ENCODE measurements around the gene TRIM33. TPM values are rescaled to one million over a fixed set of nuclear protein-coding genes. Genes with fewer than 3 reads are reported as not detected.
A peak's percentile ranks its signal among the peaks of the same experiment; 100 is the strongest.

Gene TRIM33
- total RNA-seq, 3 donors from 2014 or later (not counting 1 experiment from before 2014, with no cell fraction given): 70.6 to 91.5 (median 86.1) TPM

DNA sequence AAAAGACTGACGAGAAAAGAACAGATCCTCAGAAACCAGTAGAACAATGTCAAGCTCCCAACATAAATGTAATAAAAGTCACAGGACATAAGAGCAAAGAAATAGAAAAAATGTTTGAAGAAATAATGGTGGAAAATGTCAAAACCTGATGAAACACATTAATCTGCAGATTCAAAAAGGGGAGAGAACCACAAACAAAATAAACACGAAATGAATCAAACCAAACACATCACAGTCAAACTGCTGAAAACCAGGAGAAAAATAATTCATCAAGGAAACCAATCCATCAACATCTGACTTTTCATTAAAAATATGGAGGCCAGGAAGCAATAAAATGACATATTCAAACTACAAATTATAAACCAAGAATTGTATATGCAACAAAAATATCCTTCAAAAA lies 31.9 kb downstream of the TRIM33 start:
- Mint-ChIP-seq H3K9me3 (peaks cover 0 to 4% of the 10 kb centered on the region in 2 donors), H3K4me1 (peaks cover 70 to 74% of the 10 kb centered on the region in 2 donors), H3K4me3 (peak overlapping the region; percentile 49), H3K27me3 (ENCODE audit: low read depth in 2 of 2) (no peaks in the 10 kb centered on the region), H3K36me3 (no peaks in the 10 kb centered on the region), H3K27ac (peak overlapping the region; percentile 56 to 63)
- ATAC-seq: no peak
- Histone ChIP-seq H3K27me3 (ENCODE audit: control insufficient read depth, insufficient read depth, low read length) (no peaks in the 10 kb centered on the region), H3K27ac (ENCODE audit: low read length) (no peak overlapping the region), H3K4me1 (ENCODE audit: control insufficient read depth, insufficient read depth, low read length) (peaks cover 14% of the 10 kb centered on the region), H3K36me3 (ENCODE audit: control insufficient read depth, insufficient read depth, low read length) (no peaks in the 10 kb centered on the region), H3K9me3 (ENCODE audit: control insufficient read depth, insufficient read depth, low read length) (no peaks in the 10 kb centered on the region), H3K4me3 (ENCODE audit: low read length) (no peak overlapping the region)
- DNase-seq: no peak
- TF ChIP-seq, protein P1, sequence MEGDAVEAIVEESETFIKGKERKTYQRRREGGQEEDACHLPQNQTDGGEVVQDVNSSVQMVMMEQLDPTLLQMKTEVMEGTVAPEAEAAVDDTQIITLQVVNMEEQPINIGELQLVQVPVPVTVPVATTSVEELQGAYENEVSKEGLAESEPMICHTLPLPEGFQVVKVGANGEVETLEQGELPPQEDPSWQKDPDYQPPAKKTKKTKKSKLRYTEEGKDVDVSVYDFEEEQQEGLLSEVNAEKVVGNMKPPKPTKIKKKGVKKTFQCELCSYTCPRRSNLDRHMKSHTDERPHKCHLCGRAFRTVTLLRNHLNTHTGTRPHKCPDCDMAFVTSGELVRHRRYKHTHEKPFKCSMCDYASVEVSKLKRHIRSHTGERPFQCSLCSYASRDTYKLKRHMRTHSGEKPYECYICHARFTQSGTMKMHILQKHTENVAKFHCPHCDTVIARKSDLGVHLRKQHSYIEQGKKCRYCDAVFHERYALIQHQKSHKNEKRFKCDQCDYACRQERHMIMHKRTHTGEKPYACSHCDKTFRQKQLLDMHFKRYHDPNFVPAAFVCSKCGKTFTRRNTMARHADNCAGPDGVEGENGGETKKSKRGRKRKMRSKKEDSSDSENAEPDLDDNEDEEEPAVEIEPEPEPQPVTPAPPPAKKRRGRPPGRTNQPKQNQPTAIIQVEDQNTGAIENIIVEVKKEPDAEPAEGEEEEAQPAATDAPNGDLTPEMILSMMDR (IDR thresholded peaks at IDR 0.05): no peak
- 60% methylated on average over 1 of the region's 2 CpGs for WGBS (ENCODE audit: insufficient coverage)
- intact Hi-C loops (cut with micrococcal nuclease): loop anchor here (5.0 kb wide), 1 partner anchor 33 kb away; the partner anchor contains the start of gene TRIM33

- Histone ChIP-seq H3K27me3 (ENCODE audit: control insufficient read depth, insufficient read depth, low read length) (no peaks in the 10 kb centered on the region), H3K4me1 (ENCODE audit: control insufficient read depth, insufficient read depth, low read length) (peaks cover 13% of the 10 kb centered on the region), H3K36me3 (ENCODE audit: control insufficient read depth, insufficient read depth, low read length) (no peaks in the 10 kb centered on the region), H3K27ac (ENCODE audit: low read length) (no peak overlapping the region), H3K9me3 (ENCODE audit: control insufficient read depth, insufficient read depth, low read length) (no peaks in the 10 kb centered on the region), H3K4me3 (ENCODE audit: low read length) (no peak overlapping the region)
- DNase-seq: no peak
- H3K27ac Mint-ChIP-seq: peak overlapping the region; percentile 1 to 10
- no peak for ATAC-seq
- no peaks in the 10 kb centered on the region for H3K27me3 Mint-ChIP-seq (ENCODE audit: low read depth in 2 of 2)
- peaks cover 61 to 79% of the 10 kb centered on the region in 2 donors for H3K4me1 Mint-ChIP-seq
- intact Hi-C loops (cut with micrococcal nuclease): no loop called here
- no peak overlapping the region for H3K4me3 Mint-ChIP-seq
- WGBS (ENCODE audit: insufficient coverage): 93% methylated on average over 3 of the region's 6 CpGs
- H3K36me3 Mint-ChIP-seq: no peaks in the 10 kb centered on the region
- TF ChIP-seq, protein P1 (IDR thresholded peaks at IDR 0.05): no peak
- H3K9me3 Mint-ChIP-seq: no peaks in the 10 kb centered on the region
Measured at GRCh38 chr1:114473796-114474195, 37.2 kb downstream of the TRIM33 start.

DNA sequence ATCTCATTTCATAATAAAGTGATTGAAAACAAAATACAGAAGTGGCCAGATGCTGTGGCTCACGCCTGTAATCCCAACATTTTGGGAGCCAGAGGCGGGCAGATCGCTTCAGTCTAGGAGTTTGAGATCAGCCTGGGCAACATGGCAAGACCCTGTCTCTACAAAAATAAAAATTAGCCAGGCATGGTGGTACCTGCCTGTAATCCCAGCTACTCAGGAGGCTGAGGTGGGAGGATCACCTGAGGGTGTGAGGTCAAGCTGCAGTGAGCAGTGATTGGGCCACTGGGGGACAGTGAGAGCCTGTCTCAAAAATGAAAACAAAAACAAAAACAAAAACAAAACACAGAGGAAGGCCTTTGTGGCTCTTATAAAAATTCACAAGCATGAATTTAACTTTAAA lies 38.6 kb downstream of the TRIM33 start:
- H3K27me3 Mint-ChIP-seq (ENCODE audit: low read depth in 2 of 2): no peaks in the 10 kb centered on the region
- ATAC-seq (no peak), DNase-seq (no peak)
- H3K27ac ChIP-seq (ENCODE audit: low read length): no peak overlapping the region
- no peaks in the 10 kb centered on the region for H3K36me3 ChIP-seq (ENCODE audit: control insufficient read depth, insufficient read depth, low read length)
- H3K9me3 ChIP-seq (ENCODE audit: control insufficient read depth, insufficient read depth, low read length): no peaks in the 10 kb centered on the region
- no peak overlapping the region for H3K4me3 Mint-ChIP-seq
- H3K9me3 Mint-ChIP-seq: no peaks in the 10 kb centered on the region
- H3K27ac Mint-ChIP-seq: peak overlapping the region; percentile 10 to 19
- H3K36me3 Mint-ChIP-seq: no peaks in the 10 kb centered on the region
- no peaks in the 10 kb centered on the region for H3K27me3 ChIP-seq (ENCODE audit: control insufficient read depth, insufficient read depth, low read length)
- no peak overlapping the region for H3K4me3 ChIP-seq (ENCODE audit: low read length)
- intact Hi-C loops (cut with micrococcal nuclease): no loop called here
- TF ChIP-seq, protein P1 (IDR thresholded peaks at IDR 0.05): no peak
- peaks cover 64 to 82% of the 10 kb centered on the region in 2 donors for H3K4me1 Mint-ChIP-seq
- H3K4me1 ChIP-seq (ENCODE audit: control insufficient read depth, insufficient read depth, low read length): peaks cover 18% of the 10 kb centered on the region
- 95% methylated on average over 3 of the region's 3 CpGs for WGBS (ENCODE audit: insufficient coverage)

DNA sequence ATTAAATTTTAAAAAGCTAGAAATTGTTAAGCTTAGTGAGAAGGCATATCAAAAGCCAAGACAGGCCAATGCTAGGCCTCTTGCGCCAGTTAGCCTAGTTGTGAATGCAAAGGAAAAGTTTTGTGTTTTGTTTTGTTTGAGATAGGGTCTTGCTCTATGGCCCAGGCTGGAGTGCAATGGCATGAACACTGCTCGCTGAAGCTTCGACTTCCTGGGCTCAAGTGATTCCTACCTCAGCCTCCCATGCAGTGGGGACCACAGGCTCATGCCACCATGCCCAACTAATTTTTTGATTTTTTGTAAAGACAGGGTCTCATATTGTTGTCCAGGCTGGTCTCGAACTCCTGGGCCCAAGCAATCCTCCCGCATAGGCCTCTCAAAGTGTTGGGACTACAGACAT lies 40.3 kb downstream of the TRIM33 start:
- intact Hi-C loops (cut with micrococcal nuclease): no loop called here
- no peak for ATAC-seq
- H3K27me3 Mint-ChIP-seq (ENCODE audit: low read depth in 2 of 2): no peaks in the 10 kb centered on the region
- WGBS (ENCODE audit: insufficient coverage): 78% methylated on average over 5 of the region's 5 CpGs
- peaks cover 65 to 82% of the 10 kb centered on the region in 2 donors for H3K4me1 Mint-ChIP-seq
- TF ChIP-seq, protein P1 (IDR thresholded peaks at IDR 0.05): no peak
- H3K4me3 ChIP-seq (ENCODE audit: low read length): no peak overlapping the region
- no peak overlapping the region for H3K4me3 Mint-ChIP-seq
- peaks cover 22% of the 10 kb centered on the region for H3K4me1 ChIP-seq (ENCODE audit: control insufficient read depth, insufficient read depth, low read length)
- H3K27ac Mint-ChIP-seq: peak overlapping the region; percentile 2 to 39
- H3K27me3 ChIP-seq (ENCODE audit: control insufficient read depth, insufficient read depth, low read length): no peaks in the 10 kb centered on the region
- no peaks in the 10 kb centered on the region for H3K9me3 Mint-ChIP-seq
- no peak for DNase-seq
- no peaks in the 10 kb centered on the region for H3K36me3 ChIP-seq (ENCODE audit: control insufficient read depth, insufficient read depth, low read length)
- no peak overlapping the region for H3K27ac ChIP-seq (ENCODE audit: low read length)
- H3K9me3 ChIP-seq (ENCODE audit: control insufficient read depth, insufficient read depth, low read length): no peaks in the 10 kb centered on the region
- H3K36me3 Mint-ChIP-seq: no peaks in the 10 kb centered on the region
